Stomach smooth muscle (tissue), 2 donors: ENCODE measurements around the gene ATP6V1E1.
"Not testable (repeated sequence)": the region's sequence is repeated elsewhere in the genome, so short reads cannot be mapped to it uniquely, and the experiment has no call there.

Experiments
- H3K27ac ChIP-seq: one replicate; pipeline ENCODE4 v1.7.0; 2013; ENCODE audit warnings: mild to moderate bottlenecking, low read length, inconsistent platforms
- H3K27me3 ChIP-seq, 2 donors: one replicate each; pipeline ENCODE4 v1.7.0; 2013; ENCODE audit warnings: low read length in 2 of 2; ENCODE audit not compliant: insufficient read depth in 2 of 2, control insufficient read depth in 1 of 2
- H3K36me3 ChIP-seq, 2 donors: one replicate each; pipeline ENCODE4 v1.7.0; 2013; ENCODE audit warnings: low read length in 2 of 2; ENCODE audit not compliant: control insufficient read depth in 2 of 2, insufficient read depth in 2 of 2
- H3K4me1 ChIP-seq: one replicate; pipeline ENCODE4 v1.7.0; 2013; ENCODE audit warnings: low read length; ENCODE audit not compliant: control insufficient read depth, insufficient read depth
- H3K4me3 ChIP-seq, 2 donors: one replicate each; pipeline ENCODE4 v1.7.0; 2013; ENCODE audit warnings: low read length in 2 of 2
- H3K9ac ChIP-seq, 2 donors: one replicate each; pipeline ENCODE4 v1.7.0; 2013; ENCODE audit warnings: low read length in 2 of 2, mild to moderate bottlenecking in 1 of 2
- H3K9me3 ChIP-seq, 2 donors: one replicate each; pipeline ENCODE4 v1.7.0; 2013; ENCODE audit warnings: low read length in 2 of 2; ENCODE audit not compliant: control insufficient read depth in 2 of 2
- donor health status: healthy.
- donor health status: Pancreatic carcinoma.

ATP6V1E1 gene

DNA sequence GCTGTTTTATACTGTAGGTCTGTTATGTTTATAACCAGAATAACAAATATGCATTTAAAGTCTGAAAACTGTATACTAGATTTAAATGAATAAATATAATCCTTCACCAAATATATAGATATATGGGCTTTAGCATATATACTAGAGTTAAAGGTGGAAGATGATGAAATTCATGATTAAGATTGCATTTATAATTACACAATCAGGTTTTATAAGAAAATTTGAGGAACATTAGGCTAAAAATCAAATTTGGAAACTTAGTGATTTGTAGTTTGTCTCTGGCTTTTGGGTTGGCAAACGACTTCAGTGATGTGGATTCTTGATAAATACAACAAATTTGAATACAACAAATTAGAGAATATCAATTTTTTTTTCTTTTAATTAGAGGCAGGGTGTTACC is 20.0 kb upstream of the ATP6V1E1 start:
- no peak overlapping the region for H3K27ac ChIP-seq
- no peak overlapping the region for H3K4me3 ChIP-seq
- H3K9me3 ChIP-seq: no peaks in the 10 kb centered on the region
- H3K27me3 ChIP-seq: no peaks in the 10 kb centered on the region
- H3K4me1 ChIP-seq: no peaks in the 10 kb centered on the region
- H3K9ac ChIP-seq: no peak overlapping the region
- H3K36me3 ChIP-seq: no peaks in the 10 kb centered on the region

GRCh38 chr22:17647991-17648390 is 19.4 kb upstream of the ATP6V1E1 start:
- H3K9ac ChIP-seq: no peak overlapping the region
- no peaks in the 10 kb centered on the region for H3K36me3 ChIP-seq

GRCh38 chr22:17647452-17647851 is 18.9 kb upstream of the ATP6V1E1 start:
- Histone ChIP-seq H3K9me3 (no peaks in the 10 kb centered on the region), H3K36me3 (no peaks in the 10 kb centered on the region), H3K4me3 (no peak overlapping the region), H3K4me1 (no peaks in the 10 kb centered on the region), H3K9ac (no peak overlapping the region), H3K27ac (no peak overlapping the region), H3K27me3 (no peaks in the 10 kb centered on the region)

More at GRCh38 chr22:17647991-17648390, 19.4 kb upstream of the ATP6V1E1 start:
- Histone ChIP-seq H3K4me3 (no peak overlapping the region), H3K27ac (no peak overlapping the region), H3K4me1 (no peaks in the 10 kb centered on the region), H3K27me3 (no peaks in the 10 kb centered on the region), H3K9me3 (no peaks in the 10 kb centered on the region)

DNA sequence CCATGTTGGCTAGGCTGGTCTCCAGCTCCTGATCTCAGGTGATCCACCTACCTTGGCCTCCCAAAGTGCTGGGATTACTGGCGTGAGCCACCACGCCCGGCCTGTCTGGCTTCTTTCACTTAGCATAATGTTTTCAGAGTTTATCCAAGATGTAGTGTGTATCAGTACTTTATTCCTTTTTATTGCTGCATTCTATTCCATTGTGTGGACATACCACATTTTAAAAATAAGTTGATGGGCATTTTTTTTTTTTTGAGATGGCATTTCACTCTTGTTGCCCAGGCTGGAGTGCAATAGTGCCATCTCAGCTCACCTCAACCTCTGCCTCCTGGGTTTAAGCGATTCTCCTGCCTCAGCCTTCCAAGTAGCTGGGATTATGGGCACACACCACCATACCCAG is 13.8 kb upstream of the ATP6V1E1 start:
- H3K4me1 ChIP-seq: peaks cover 17% of the 10 kb centered on the region
- H3K9ac ChIP-seq, H3K9me3 ChIP-seq, H3K4me3 ChIP-seq, H3K27me3 ChIP-seq, H3K27ac ChIP-seq, H3K36me3 ChIP-seq: not testable (repeated sequence)

DNA sequence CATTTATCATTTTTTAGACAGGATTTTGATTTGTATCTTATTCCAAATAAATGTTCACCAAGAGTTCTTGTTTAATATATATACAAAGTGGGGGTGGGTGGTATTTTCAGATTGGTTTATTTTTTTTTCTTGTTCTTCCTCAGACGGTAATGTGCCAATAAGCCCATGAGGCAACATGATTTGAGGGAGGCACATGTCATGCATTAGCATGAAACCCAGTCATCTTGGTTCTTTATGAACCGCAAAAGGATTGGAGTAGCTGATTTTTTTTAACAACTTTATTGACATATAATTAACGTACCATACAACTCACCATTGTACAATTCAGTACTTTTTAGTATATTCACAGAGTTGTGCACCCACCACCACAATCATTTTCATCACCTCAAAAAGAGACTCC is 12.7 kb upstream of the ATP6V1E1 start:
- Histone ChIP-seq H3K27ac (no peak overlapping the region), H3K9me3 (no peaks in the 10 kb centered on the region), H3K27me3 (no peaks in the 10 kb centered on the region), H3K9ac (no peak overlapping the region), H3K4me3 (no peak overlapping the region), H3K4me1 (peaks cover 17% of the 10 kb centered on the region), H3K36me3 (peaks cover 0 to 4% of the 10 kb centered on the region in 2 donors)

GRCh38 chr22:17639247-17639741 is 10.7 kb upstream of the ATP6V1E1 start:
- H3K4me1 ChIP-seq: peaks cover 17% of the 10 kb centered on the region
- H3K36me3 ChIP-seq: peaks cover 0 to 4% of the 10 kb centered on the region in 2 donors
- peak overlapping the region; percentile 93 to 100 for H3K9ac ChIP-seq
- no peaks in the 10 kb centered on the region for H3K27me3 ChIP-seq
- H3K9me3 ChIP-seq: no peaks in the 10 kb centered on the region
- H3K4me3 ChIP-seq: peak overlapping the region; percentile 97
- H3K27ac ChIP-seq: peak overlapping the region; percentile 99

- H3K9ac ChIP-seq: peak within 1 kb of the TSS; percentile 93 to 100
- H3K4me1 ChIP-seq: peaks cover 17% of the 10 kb centered on the region
- H3K27ac ChIP-seq: peak within 1 kb of the TSS; percentile 99
- no peaks in the 10 kb centered on the region for H3K9me3 ChIP-seq
- H3K36me3 ChIP-seq: peaks cover 0 to 4% of the 10 kb centered on the region in 2 donors
- peak within 1 kb of the TSS; percentile 97 for H3K4me3 ChIP-seq
- no peaks in the 10 kb centered on the region for H3K27me3 ChIP-seq
Measured at GRCh38 chr22:17638432-17639246, 10.1 kb upstream of the ATP6V1E1 start, which contains the start of gene BCL2L13. Gene BCL2L13, plus strand, starts transcription at chr22:17638757. Its CDS starts 16,955 bp downstream, at chr22:17655712.

DNA sequence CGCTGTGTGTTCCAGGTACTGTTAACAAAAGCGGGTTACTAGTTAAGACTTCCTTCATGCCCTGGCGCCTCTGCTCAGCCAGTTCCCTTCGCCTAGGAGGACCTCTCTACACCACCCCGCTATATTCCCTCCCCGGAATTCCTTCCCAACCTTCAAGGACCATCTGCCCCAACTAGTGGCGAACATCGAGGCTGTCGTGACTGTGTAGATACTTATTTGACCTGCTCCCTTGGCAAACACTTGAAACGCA is 9.6 kb upstream of the ATP6V1E1 start:
- no peaks in the 10 kb centered on the region for H3K9me3 ChIP-seq
- no peaks in the 10 kb centered on the region for H3K27me3 ChIP-seq
- H3K36me3 ChIP-seq: peaks cover 0 to 4% of the 10 kb centered on the region in 2 donors
- H3K27ac ChIP-seq: peak overlapping the region; percentile 99
- peak overlapping the region; percentile 93 to 100 for H3K9ac ChIP-seq
- H3K4me3 ChIP-seq: peak overlapping the region; percentile 97
- H3K4me1 ChIP-seq: peaks cover 17% of the 10 kb centered on the region

DNA sequence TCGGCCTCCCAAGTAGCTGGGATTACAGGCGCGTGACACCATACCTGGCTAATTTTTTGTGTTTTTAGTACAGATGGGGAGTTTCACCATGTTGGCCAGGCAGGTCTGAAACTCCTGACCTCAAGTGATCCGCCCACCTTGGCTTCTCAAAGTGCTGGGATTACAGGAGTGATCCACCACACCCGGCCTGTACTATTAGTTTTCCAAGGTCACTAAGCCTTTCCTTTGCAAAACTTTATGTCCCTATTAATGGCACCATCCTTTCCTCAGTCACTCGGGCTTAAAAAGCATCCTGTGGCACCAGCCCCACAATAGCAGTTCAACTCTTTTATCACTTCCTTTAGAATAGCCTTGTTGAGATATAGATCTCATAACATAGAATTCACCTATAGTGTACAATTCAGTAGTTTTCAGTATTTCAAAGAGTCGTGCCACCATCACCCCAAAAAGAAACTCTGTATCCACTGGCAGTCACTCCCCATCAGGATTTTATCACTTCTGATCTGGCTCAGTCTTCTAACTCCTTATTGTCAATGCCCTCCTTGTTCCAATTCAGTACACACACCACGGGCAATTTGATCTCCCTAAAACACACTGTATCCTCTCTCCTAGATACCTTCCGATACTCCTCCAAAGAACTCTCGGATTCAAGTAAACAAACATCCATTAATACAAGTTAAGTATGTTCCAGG is 9.1 kb upstream of the ATP6V1E1 start:
- peak overlapping the region; percentile 97 for H3K4me3 ChIP-seq
- no peaks in the 10 kb centered on the region for H3K27me3 ChIP-seq
- no peaks in the 10 kb centered on the region for H3K9me3 ChIP-seq

GRCh38 chr22:17636850-17637249 is 8.3 kb upstream of the ATP6V1E1 start:
- not testable (repeated sequence) for H3K36me3 ChIP-seq, H3K4me3 ChIP-seq, H3K27me3 ChIP-seq, H3K27ac ChIP-seq, H3K9ac ChIP-seq, H3K9me3 ChIP-seq
- peaks cover 17% of the 10 kb centered on the region for H3K4me1 ChIP-seq

More for the DNA sequence above, 9.1 kb upstream of the ATP6V1E1 start:
- H3K27ac ChIP-seq: peak overlapping the region; percentile 99
- peaks cover 17% of the 10 kb centered on the region for H3K4me1 ChIP-seq
- peak overlapping the region; percentile 93 to 100 for H3K9ac ChIP-seq
- peaks cover 0 to 4% of the 10 kb centered on the region in 2 donors for H3K36me3 ChIP-seq

GRCh38 chr22:17634696-17635095 is 6.1 kb upstream of the ATP6V1E1 start:
- no peak overlapping the region for H3K27ac ChIP-seq

More at GRCh38 chr22:17634696-17635095, 6.1 kb upstream of the ATP6V1E1 start:
- Histone ChIP-seq H3K4me3 (no peak overlapping the region), H3K36me3 (no peaks in the 10 kb centered on the region), H3K27me3 (no peaks in the 10 kb centered on the region), H3K4me1 (peaks cover 14% of the 10 kb centered on the region), H3K9me3 (no peaks in the 10 kb centered on the region), H3K9ac (no peak overlapping the region)
